Kidney capillary endothelial cell (primary cell): Measurements from ENCODE around the gene FRMPD4.
"Not testable (repeated sequence)": the region's sequence is repeated elsewhere in the genome, so short reads cannot be mapped to it uniquely, and the experiment has no call there.

Experiments
- DNase-seq: peaks from one replicate; pipeline ENCODE4 v3.0.0-alpha.2; 2018; ENCODE audit warnings: low spot score

Gene FRMPD4

GRCh38 chrX:12138361-12139313, at the start of gene FRMPD4:
Gene FRMPD4 (plus strand): TSS chrX:12138473. CDS start chrX:12138972, 499 bp downstream.
- DNase-seq = no peak

GRCh38 chrX:12089740-12090139, 48.5 kb upstream of the FRMPD4 start:
- no peak for DNase-seq

- no peak for DNase-seq
These were observed 25.0 kb upstream of the FRMPD4 start for GRCh38 chrX:12113321-12113720.

- DNase-seq = no peak
These were observed 22.9 kb upstream of the FRMPD4 start for GRCh38 chrX:12115377-12115776.

GRCh38 chrX:12118134-12118533, 20.1 kb upstream of the FRMPD4 start:
- DNase-seq = no peak

- DNase-seq = no peak
These were observed 10.3 kb upstream of the FRMPD4 start for GRCh38 chrX:12128017-12128416.

- DNase-seq = no peak
These were observed 317 bp upstream of the FRMPD4 start for GRCh38 chrX:12137951-12138360.

GRCh38 chrX:12139934-12140611, 1.8 kb downstream of the FRMPD4 start:
- DNase-seq = no peak

- no peak for DNase-seq
These were observed 3.2 kb downstream of the FRMPD4 start for GRCh38 chrX:12141511-12141910.

- no peak for DNase-seq
These were observed 4.4 kb downstream of the FRMPD4 start for GRCh38 chrX:12142661-12143060.

- DNase-seq = no peak
These were observed 7.1 kb downstream of the FRMPD4 start for GRCh38 chrX:12145402-12145801.

- DNase-seq = no peak
These were observed 11.6 kb downstream of the FRMPD4 start for GRCh38 chrX:12149670-12150407.

GRCh38 chrX:12153317-12153716, 15.0 kb downstream of the FRMPD4 start:
- no peak for DNase-seq

GRCh38 chrX:12153741-12154140, 15.5 kb downstream of the FRMPD4 start:
- no peak for DNase-seq

GRCh38 chrX:12159799-12160198, 21.5 kb downstream of the FRMPD4 start:
- DNase-seq = no peak

GRCh38 chrX:12162420-12162819, 24.1 kb downstream of the FRMPD4 start:
- DNase-seq = no peak

- DNase-seq = not testable (repeated sequence)
These were observed 25.9 kb downstream of the FRMPD4 start for GRCh38 chrX:12164180-12164579.

GRCh38 chrX:12170755-12171154, 32.5 kb downstream of the FRMPD4 start:
- no peak for DNase-seq

- DNase-seq = no peak
These were observed 36.1 kb downstream of the FRMPD4 start for GRCh38 chrX:12174358-12174757.

- no peak for DNase-seq
These were observed 58.8 kb downstream of the FRMPD4 start for GRCh38 chrX:12197030-12197429.

GRCh38 chrX:12206413-12206812, 68.1 kb downstream of the FRMPD4 start:
- no peak for DNase-seq

- DNase-seq = no peak
These were observed 72.0 kb downstream of the FRMPD4 start for GRCh38 chrX:12210196-12210815.
